Liver (tissue), 3 donors: ENCODE results near the gene UBE2L3.

Experiments used
- GABPA ChIP-seq, 2 donors: IDR thresholded peaks in 1 of 2; conservative IDR thresholded peaks in 1 of 2; 2 replicates each; pipeline ENCODE4 v1.6.1; 2016; ENCODE audit warnings: antibody characterized with exemption in 2 of 2, mild to moderate bottlenecking in 1 of 2, moderate library complexity in 1 of 2
- HNF4A ChIP-seq, 2 donors: conservative IDR thresholded peaks; 2 replicates each; pipeline ENCODE4 v1.6.1; 2016; ENCODE audit warnings: antibody characterized with exemption in 2 of 2, mild to moderate bottlenecking in 2 of 2
- SP1 ChIP-seq: IDR thresholded peaks from 2 replicates; pipeline ENCODE4 v1.6.1; 2018; ENCODE audit warnings: antibody characterized with exemption, mild to moderate bottlenecking
- TAF1 ChIP-seq: conservative IDR thresholded peaks from 2 replicates; pipeline ENCODE4 v1.6.1; 2016; ENCODE audit warnings: antibody characterized with exemption, mild to moderate bottlenecking
- TF ChIP-seq, protein P1 (sequence below): IDR thresholded peaks from 2 replicates; pipeline ENCODE4 v1.6.1; 2016; ENCODE audit warnings: antibody characterized with exemption, mild to moderate bottlenecking
- TF ChIP-seq, protein P2 (sequence below): fragments of 150-350 bp; IDR thresholded peaks from 2 replicates; pipeline ENCODE4 v1.5.1; 2017; ENCODE audit warnings: improper control_type of control experiment, low read depth, low read length; ENCODE audit not compliant: missing input control
- TF ChIP-seq, protein P3 (sequence below): IDR thresholded peaks from 2 replicates; pipeline ENCODE4 v1.6.1; 2016; ENCODE audit warnings: antibody characterized with exemption
- donor health status: healthy.
- donor health status: healthy.

DNA sequence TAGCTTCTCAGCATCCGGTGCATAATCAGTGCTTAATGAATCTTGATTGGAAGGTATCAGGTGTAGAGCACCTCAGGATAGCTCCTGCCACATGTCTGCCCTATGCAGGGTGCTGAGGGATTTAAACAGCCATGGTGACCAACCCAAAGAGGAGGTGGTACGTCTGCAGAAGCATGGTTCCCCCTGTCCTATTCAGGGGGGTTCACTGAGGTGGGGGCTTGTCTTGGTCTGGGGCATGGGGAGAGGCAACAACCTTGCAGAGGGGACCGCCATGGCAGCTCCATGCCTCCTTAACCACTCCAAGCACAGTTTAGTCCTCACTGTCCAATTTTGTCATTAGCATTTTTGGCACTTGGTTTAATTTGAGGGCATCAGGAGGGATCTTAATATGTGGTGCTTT, 24.9 kb downstream of the UBE2L3 start:
- TF ChIP-seq, protein P1, sequence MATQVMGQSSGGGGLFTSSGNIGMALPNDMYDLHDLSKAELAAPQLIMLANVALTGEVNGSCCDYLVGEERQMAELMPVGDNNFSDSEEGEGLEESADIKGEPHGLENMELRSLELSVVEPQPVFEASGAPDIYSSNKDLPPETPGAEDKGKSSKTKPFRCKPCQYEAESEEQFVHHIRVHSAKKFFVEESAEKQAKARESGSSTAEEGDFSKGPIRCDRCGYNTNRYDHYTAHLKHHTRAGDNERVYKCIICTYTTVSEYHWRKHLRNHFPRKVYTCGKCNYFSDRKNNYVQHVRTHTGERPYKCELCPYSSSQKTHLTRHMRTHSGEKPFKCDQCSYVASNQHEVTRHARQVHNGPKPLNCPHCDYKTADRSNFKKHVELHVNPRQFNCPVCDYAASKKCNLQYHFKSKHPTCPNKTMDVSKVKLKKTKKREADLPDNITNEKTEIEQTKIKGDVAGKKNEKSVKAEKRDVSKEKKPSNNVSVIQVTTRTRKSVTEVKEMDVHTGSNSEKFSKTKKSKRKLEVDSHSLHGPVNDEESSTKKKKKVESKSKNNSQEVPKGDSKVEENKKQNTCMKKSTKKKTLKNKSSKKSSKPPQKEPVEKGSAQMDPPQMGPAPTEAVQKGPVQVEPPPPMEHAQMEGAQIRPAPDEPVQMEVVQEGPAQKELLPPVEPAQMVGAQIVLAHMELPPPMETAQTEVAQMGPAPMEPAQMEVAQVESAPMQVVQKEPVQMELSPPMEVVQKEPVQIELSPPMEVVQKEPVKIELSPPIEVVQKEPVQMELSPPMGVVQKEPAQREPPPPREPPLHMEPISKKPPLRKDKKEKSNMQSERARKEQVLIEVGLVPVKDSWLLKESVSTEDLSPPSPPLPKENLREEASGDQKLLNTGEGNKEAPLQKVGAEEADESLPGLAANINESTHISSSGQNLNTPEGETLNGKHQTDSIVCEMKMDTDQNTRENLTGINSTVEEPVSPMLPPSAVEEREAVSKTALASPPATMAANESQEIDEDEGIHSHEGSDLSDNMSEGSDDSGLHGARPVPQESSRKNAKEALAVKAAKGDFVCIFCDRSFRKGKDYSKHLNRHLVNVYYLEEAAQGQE: no peak
- TF ChIP-seq, protein P2, sequence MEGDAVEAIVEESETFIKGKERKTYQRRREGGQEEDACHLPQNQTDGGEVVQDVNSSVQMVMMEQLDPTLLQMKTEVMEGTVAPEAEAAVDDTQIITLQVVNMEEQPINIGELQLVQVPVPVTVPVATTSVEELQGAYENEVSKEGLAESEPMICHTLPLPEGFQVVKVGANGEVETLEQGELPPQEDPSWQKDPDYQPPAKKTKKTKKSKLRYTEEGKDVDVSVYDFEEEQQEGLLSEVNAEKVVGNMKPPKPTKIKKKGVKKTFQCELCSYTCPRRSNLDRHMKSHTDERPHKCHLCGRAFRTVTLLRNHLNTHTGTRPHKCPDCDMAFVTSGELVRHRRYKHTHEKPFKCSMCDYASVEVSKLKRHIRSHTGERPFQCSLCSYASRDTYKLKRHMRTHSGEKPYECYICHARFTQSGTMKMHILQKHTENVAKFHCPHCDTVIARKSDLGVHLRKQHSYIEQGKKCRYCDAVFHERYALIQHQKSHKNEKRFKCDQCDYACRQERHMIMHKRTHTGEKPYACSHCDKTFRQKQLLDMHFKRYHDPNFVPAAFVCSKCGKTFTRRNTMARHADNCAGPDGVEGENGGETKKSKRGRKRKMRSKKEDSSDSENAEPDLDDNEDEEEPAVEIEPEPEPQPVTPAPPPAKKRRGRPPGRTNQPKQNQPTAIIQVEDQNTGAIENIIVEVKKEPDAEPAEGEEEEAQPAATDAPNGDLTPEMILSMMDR: no peak
- TF ChIP-seq GABPA (IDR thresholded peaks at IDR 0.05 in 1 of 2, conservative IDR thresholded peaks at IDR 0.05 in 1 of 2): no peak
- TF ChIP-seq SP1: no peak
- no peak for TF ChIP-seq TAF1
- TF ChIP-seq HNF4A (conservative IDR thresholded peaks at IDR 0.05): no peak
- TF ChIP-seq, protein P3, sequence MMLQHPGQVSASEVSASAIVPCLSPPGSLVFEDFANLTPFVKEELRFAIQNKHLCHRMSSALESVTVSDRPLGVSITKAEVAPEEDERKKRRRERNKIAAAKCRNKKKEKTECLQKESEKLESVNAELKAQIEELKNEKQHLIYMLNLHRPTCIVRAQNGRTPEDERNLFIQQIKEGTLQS: no peak
